Fibroblast of skin of left quadriceps (primary cell): ENCODE data around the gene LEKR1.

Experiments used
- DNase-seq, 2 experiments: peaks; one replicate each; pipeline ENCODE4 v3.0.0-alpha.2; 2013; ENCODE audit warnings: low read depth in 2 of 2

The LEKR1 gene

DNA sequence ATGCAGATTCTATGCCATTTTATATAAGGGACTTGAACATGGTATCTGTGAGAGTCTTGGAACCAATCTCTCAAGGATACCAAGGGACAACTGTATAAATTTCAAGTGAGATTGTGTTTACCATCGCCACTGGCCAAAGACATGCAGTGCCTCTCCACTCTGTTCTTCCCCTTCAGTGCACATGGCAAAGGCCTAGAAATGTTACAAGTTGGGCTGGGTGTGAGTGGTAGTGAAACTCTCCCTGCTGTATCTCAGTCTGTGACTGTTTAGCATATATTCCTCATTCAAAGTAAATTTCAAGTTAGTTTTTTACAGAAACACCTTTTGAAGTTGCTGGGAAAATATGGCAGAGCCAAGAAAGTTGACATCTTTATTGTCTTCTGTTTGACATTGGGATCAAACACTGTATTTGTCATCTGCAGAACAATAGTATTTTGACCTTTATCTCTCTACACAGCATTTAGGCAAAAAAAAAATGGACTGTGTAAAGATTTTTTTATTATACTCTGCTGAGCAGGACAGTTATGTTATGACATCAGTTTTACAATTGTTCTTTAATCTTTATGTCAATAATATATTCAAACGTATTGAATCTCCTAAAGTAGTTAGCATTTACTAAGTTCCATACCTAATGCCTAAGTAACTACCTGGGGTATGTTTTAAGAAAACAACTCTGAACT is 232.4 kb downstream of the LEKR1 start:
- DNase-seq, result no peak

DNA sequence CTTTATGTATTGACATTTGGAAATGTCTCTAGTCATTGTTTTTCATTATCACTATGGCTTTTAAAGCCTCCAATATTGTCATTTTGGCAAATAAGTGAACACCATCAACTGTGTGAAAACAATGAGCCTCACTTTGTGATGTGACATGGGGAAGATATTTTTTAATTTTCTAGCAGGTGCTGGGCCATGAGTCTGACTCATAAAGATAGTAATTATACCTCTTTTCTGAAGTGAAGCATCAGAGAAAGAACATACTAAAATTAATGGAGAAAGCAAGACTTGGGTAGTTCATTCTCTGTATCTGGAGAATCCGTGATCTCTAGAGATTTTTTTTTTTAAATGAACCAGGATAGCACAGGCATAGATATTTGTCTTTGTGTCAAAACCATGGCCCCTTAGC is 233.0 kb downstream of the LEKR1 start:
- no peak for DNase-seq

DNA sequence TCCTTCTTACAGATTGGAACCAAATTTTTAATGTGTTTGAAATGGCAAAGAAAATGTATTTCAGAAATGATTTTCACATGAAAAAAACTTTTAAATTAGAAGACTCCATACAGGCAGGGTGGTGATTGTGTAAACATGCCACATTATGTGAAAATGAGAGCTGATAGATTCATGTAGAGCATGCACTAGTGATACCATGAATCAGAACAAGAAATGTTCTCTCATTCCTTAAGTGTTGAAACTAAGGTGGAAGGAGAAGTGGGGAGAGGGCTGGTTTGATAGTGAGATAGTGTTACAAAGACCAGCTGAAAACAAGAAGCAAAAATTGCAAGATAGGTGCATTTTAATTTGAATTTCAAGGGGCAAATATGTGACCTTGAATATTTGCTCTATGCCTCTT is 233.5 kb downstream of the LEKR1 start:
- DNase-seq, result no peak

DNA sequence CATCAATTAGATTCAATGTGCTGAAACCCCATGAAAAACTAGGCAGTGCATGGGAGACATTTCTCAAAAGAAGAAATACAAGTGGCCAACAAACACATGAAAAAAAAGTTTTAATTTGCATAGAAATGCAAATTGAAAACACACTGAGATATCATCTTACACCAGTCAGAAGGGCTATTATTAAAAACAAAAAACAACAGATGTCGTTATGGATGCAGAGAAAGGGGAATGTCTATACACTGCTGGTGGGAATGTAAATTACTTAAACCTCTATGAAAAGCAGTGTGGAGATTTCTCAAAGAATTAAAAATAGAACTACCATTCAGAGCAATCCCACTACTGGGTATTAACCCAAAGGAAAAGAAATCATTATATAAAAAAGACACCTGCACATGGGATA is 235.1 kb downstream of the LEKR1 start:
- no peak for DNase-seq

DNA sequence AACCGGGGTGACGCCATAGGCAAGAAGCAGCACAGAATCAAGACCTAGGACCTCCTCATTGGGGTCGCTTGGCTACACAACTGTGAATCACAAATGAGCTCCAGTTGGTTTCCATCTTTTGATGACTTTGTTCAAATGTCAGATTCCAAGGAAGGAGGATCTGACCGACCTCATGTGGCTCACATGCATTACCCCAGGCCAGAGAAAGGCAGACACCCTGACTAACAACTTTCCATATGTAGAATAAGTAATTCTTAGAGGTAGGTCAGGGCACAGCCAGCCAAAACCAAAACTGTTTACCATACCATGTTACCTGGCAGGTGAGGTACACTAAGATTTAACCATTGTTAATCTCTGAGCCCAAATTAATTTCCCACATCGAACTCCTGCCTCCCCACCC is 237.3 kb downstream of the LEKR1 start:
- DNase-seq, result no peak

DNA sequence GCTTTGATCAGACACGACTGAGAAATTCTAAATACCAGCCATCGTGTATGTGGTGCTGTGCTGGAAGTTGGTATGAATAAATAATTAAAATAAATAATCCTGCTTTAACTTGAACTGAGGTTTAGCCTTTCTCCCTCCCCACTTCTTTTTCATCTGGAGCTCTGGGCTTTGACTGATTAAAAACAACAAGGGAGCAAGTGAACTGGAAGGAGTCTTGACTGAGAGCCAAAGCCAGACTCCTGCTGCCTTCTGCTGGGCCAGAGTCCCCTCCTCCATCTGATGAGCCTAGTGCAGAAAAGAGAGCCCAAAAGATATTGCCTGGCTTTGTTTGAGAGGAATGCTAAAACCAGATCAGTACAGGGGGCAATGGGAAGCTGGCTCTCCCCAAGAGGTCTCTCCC is 237.8 kb downstream of the LEKR1 start:
- no peak for DNase-seq

DNA sequence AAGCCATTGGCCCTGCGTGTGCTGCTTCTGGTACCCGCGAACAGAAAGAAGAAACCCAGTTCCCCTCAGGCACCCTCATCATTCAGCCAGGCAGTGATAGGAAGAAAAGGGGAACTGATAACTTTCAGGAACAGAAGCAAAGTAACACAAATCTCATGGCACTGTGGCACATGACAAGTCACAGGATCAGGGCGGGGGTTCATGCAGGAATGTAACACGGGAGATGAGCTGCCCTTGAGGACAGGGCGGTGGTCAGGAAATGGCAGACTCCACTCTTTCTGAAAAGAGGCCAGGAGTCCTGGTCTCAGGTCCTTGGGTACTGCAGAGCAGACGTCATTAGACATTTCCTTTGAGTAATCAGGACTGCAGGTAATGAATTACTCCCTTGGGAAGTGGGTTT is 238.2 kb downstream of the LEKR1 start:
- no peak for DNase-seq

DNA sequence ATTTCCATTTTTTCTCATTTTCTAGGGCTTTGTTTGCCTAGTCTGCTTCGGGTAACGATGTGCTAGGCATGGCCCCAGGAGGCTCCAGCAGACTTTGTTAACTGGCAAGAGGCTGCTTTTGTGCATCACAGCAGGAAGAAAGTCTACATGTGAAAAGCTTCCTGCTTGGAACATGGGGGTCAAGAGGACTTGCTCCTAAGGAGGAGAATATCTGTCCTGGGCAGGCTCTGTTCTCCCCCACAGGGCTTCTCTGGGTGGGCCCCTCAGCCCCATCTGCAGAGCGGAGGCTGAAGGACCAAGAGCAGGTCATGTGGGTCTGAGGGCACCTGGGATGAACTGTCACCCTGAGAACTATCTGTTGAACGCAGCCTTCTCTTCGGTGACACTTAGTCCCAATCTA is 239.0 kb downstream of the LEKR1 start:
- no peak for DNase-seq

DNA sequence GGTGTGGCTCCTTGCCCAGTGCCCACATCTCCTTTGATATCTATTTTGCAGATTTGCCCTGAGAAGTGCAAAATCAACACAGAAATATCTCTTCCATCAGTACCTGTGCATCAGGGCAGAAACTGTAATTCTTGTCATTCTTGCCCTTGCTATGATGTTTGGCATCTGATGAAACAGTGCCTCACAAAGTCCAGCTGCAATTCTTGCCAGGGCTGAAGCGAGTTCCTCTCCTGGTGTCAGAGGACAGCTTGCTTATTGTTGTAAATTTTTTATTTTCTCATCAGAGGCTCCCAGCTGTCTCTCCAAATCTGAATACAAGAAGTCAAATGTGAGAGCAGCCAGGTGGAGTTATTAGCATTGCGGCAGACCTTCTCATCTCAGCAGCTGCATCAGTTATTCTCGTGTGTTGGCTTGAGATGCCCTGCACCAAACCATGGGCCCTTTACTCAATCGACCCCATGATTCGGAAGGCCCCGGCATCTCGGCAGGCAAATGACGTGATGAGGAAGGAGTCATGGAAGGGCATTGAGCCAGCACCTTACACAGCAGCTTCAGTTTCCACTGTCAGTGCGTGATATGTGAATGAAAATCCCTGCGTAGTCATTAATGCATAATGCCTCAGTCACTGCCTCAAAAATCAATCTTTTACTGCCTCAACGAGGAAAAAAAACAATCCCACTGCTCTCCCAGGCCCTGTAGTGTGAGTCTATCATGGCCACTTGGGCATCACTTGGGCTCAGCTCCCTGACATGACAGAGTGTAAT is 240.4 kb downstream of the LEKR1 start:
- DNase-seq, result peak; percentile 48 to 57

DNA sequence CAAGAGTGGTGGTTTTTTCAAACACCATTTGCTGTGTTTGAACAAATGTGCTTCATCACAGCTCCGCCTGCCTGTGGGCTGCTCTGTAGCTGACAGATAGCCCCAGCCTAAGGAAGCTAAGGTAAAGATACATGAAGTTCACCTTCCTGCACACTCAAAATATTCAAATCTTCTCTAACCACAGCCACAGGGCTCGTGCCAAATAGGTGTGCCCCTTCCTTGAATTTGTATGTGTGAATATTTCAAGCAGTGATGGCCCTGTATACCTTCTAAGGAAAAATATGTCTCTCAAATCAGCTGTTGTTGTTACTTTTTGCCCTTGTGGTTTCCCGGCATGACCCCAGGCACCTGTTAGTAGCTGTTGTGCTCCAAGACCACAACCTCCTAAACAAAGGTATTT is 241.0 kb downstream of the LEKR1 start:
- no peak for DNase-seq

DNA sequence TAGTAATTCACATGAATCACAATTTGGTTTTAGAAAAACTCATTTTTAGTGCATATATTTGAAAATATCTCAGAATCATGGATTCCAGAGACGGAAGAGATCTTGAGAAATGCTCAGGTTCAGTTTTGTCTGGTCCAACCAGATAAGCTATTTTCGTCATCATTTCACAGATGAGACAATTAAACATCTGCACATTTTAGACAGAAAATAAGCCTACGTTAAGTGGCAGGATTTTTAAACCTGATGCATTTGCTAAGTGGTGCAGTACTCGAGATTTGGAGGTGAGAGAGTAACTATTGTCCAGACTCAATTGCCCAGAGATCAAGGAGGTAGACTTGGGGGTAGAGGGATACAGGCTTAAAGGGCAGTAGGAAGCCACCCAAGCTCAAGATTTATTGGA is 243.3 kb downstream of the LEKR1 start:
- no peak for DNase-seq

DNA sequence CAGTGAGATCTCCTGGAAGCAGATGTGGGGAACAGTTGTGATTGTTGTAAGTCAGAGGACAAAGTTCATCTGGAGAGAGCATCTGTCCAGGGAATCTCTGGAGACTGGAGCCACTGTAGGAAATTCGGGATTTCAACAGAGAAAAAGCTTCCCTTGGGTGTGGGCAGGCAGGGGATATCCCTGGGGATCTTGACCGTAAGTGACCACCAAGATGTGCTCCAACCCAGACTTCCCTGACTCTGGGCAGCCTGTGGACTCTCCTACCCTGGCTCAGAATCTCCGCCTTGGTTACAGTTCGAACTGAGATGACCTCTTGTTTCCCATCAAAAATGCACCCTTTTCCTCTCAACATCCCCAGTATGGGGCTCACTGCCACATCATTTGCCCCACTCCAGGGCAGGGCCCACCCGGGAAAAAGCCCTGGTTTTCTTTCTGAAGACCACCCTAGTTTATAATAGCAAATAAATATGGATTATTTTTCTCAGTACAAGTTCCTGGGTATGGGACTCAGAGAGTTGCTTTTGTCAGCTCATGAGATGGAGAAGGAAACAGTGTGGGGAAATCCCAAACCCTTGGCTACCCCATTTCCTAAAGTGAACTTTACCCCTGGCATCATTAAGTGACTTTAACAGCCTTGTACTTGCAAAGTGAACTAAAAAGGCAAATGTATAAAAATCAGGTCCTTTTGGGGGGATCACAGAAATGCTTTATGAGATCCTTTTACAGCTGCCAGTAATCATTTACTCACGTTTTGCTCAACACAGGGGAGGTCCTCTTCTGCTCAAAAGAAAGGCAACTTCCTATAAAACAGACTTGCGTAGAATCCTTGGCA is 243.9 kb downstream of the LEKR1 start:
- DNase-seq, result no peak

DNA sequence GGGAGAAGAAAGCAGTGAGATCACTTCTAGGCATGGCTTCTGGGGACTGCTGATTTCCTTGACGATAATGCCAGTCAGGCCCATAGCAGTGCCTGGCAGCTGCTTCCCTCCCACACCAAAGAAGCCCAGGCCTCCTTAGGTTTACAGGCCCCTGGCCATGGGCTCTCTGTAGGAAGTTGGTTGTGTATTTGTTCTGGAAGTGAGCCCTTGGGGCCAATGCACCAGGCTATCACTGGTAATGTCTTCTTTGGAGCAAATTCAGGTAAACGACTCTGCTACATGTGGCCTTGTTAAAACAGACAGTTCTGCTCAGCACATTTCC is 244.5 kb downstream of the LEKR1 start:
- no peak for DNase-seq

DNA sequence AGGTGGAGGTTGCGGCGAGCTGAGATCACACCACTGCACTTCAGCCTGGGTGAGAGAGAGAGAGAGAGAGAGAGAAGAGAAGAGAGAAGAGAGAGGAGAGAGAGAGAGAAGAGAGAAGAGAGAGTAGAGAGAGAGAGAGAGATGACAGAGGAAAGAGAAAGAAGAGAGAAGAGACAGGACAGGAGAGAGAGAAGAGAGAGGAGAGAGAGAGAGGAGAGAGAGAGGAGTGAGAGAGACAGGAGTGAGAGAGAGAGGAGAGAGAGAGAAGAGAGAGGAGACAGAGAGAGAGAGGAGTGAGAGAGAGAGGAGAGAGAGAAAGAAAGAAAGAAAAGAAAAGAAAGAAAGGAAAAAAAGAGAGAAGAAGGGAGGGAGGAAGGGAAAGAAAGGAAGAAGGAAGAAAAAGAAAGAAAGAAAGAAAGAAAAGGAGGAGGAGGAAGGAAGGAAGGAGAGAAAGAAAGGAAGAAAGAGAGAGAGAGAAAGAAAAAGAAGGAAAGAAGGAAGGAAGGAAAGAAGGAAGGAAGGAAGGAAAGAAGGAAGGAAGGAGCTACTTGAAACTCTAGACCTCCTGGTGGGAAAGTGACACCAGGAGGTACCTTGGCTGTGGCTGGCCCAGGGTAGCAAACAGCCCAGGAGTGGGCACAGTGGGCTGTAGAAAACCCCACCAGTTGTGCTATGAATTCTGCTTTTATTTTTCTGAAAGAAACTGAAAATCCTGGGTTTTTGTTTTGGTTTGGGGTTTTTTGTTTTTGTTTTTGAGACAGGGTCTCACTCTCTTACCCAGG is 245.8 kb downstream of the LEKR1 start:
- DNase-seq, result no peak

DNA sequence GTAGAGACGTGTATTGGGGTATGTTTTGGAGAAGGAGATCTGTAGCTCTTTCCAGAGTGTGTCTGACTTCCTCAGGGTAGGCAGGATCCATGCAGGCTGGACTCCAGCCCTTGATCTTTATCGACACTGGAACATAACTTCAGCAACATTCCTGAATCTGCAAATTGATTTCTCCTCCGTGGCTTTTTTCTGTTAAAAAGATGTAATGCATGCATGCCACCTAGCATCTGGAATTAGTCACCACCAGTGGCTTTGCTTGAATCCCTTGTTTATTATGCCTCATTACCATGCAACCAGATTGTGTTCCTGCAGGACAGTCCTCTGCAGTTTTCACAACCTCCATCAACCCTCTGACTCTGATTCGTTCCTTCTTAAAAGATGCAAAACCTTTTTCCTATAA is 247.7 kb downstream of the LEKR1 start:
- peak; percentile 47 to 58 for DNase-seq

DNA sequence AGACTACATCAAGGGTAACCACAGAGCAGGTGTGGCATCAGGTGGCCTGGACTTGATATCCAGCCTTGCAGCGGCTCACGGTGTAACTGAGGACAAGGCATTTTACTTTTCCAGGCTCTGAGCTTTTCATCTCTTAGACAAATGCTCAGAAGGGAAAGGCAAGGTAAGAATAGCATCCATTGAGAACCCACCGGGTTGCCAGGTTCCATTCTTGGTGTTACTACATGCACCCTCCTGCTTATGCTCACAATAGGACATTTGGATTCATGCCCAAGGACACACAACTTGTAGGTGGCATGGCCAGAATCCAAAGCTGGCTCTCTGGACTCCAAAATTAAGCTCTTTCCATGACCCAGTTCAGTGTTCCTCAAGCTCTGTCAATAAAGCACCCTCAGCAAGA is 248.3 kb downstream of the LEKR1 start:
- no peak for DNase-seq

DNA sequence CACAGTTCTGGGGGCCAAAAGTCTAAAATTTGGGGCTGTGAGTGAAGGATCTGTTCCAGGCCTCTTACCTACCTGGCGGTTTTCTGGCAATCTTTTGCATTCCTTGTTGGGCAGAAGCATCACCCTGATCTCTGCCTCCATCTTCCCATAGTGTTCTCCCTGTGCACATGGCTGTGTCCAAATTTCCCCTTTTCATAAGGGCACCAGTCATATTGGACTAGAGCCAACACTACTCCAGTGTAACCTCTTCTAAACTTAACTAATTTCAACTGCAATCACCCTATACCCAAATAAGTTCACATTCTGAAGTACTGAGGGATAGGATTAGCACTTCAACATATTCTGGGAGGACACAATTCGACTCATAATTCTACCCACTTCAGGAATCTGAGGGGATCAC is 248.8 kb downstream of the LEKR1 start:
- no peak for DNase-seq

DNA sequence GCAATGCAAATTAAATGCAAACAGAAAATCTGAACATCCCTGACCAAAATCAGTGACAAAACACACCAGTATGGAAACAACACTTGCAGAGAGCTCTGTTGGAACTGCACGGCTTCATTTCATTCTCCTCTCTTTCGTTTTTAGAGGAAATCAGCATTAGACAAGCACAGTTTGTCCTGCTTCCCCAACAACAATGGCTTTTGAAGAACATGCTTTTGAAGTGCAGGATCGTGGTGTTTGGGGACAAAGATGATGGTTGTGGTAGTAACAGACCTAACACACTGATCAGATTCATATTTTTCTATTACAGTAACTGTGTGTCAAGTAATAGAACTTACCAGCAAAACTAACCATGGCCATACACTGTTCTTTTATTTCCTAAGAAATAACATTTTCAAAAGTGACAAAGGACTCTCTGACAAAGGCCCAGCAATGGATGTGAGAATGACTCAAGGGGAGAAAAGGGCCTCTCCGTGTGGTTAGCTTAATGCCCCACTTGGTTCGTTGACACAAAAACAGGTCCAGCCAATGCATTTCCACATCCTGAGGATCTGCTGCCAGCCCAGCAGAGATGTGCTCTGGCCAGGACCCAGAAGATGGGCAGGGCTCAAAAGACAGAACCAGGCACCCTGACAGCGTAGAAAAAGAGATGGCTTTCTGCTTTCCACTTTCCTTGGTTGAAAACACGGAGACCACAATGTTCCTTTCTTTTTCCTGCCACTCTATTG is 249.7 kb downstream of the LEKR1 start:
- DNase-seq, result no peak

DNA sequence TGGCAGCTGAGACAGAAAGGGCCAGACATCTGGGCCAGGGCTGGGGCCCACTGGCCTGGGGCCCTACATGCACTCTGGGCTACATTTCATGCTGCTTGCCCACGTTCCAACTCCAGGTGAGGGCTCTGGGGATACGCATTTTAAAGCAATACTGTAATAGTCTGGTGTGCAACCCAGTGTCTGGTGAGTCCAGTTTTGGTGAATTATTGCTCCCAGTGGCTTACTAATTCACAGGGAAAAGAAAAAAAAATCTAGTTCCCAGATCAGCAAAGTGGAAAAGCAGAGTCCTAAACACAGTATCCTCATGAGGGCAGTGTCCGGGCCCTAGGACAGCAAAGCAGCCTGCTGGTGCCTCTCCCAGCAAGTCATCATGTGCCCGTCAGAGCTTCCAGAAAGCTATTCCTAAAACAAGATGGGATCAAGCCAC is 251.4 kb downstream of the LEKR1 start:
- DNase-seq, result no peak

DNA sequence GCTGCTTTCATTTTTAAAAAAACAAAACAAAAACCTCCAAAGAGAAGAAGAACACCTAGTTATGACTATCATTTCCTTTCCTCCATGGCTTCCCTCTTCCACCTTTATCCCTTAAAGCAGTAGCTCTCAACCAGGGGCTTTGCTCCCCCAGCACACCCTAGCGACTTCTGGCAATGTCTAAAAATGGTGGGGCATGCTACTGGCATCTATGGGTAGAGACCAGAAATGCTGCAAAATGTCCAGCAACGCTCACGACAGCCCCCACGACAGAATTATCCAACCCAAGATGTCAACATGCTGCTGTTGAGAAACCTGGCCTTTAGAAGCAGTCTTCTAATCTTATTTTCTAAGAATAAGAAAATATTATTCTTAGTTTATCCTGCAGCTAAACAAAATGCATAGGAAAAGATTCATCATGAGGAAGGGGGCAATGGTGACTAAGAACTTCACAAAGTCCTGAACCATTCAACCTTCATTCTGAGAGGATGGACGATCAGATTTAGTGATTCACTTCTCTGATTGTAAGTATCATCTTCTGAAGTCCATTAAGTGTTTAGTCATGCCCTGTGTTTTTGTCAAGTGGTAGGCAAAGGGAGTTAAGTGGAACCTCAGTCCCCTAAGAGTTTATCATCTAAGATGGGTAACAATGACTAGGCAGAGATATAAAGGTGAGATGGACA is 252.1 kb downstream of the LEKR1 start:
- no peak for DNase-seq

DNA sequence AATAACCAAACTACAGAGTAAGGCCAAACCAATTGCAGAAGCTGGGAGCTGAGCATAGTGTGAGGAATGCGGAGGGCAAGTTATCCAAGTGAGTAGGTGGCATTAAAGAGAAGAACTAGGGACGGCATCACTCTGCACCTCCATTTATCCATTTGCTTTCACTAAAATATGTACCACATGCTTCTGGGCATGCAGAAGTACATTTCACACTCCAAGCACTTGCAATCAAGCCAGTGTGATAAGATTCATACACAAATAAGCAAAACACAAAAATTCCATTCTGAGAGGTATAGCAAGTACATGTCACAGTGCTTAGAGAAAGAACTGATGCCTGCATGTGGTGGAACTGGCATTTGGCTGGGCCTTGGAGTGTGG is 252.6 kb downstream of the LEKR1 start:
- no peak for DNase-seq
